Measurements from ENCODE around the gene PEX11G. TPM values are rescaled to one million over a fixed set of nuclear protein-coding genes. Genes with fewer than 3 reads are reported as not detected.

PEX11G gene
- total and polyA plus RNA-seq, 4 experiments from 2014 or later: 0.64 to 1.7 (median 0.68) TPM

GRCh38 chr19:7492558-7492957 is 3.7 kb upstream of the PEX11G start:
- Mint-ChIP-seq H3K9me3 (peaks cover 0 to 11% (median 0%) of the 10 kb centered on the region in 8 donors), H3K4me1 (peaks cover 3 to 22% (median 13%) of the 10 kb centered on the region in 4 donors), H3K36me3 (no peaks in the 10 kb centered on the region), H3K27me3 (peaks cover 4 to 6% of the 10 kb centered on the region in 2 donors), H3K27ac (peak overlapping the region in 1 of 7 donors; percentile 65), H3K4me3 (no peak overlapping the region)
- ChIA-PET POLR2A (ENCODE audit: partially characterized antibody) (no interaction called here), CTCF (ENCODE audit: partially characterized antibody) (no interaction called here)
- intact Hi-C loops (cut with micrococcal nuclease): no loop called here
- H3K27ac ChIP-seq (ENCODE audit: low read depth, low read length): no peak overlapping the region
- peaks cover 12% of the 10 kb centered on the region for H3K4me1 ChIP-seq (ENCODE audit: insufficient read depth, low read length)
- H3K9me3 ChIP-seq (ENCODE audit: control insufficient read depth in 1 of 2, low read length in 2 of 2): no peaks in the 10 kb centered on the region
- DNase-seq: no peak
- no peak overlapping the region for H3K4me3 ChIP-seq (ENCODE audit: low read length in 2 of 2)
- no peaks in the 10 kb centered on the region for H3K36me3 ChIP-seq (ENCODE audit: insufficient read depth, low read length)
- H3K27me3 ChIP-seq (ENCODE audit: insufficient read depth, low read length): no peaks in the 10 kb centered on the region

- CTCF ChIA-PET (ENCODE audit: partially characterized antibody): no interaction called here
- Histone ChIP-seq H3K4me3 (ENCODE audit: low read length in 2 of 2) (no peak overlapping the region), H3K36me3 (ENCODE audit: insufficient read depth, low read length) (no peaks in the 10 kb centered on the region), H3K4me1 (ENCODE audit: insufficient read depth, low read length) (peaks cover 12% of the 10 kb centered on the region), H3K27me3 (ENCODE audit: insufficient read depth, low read length) (no peaks in the 10 kb centered on the region), H3K9me3 (ENCODE audit: control insufficient read depth in 1 of 2, low read length in 2 of 2) (no peaks in the 10 kb centered on the region), H3K27ac (ENCODE audit: low read depth, low read length) (no peak overlapping the region)
- peak overlapping the region in 1 of 8 donors; percentile 65 for H3K4me3 Mint-ChIP-seq
- no peaks in the 10 kb centered on the region for H3K36me3 Mint-ChIP-seq
- peaks cover 3 to 22% (median 13%) of the 10 kb centered on the region in 4 donors for H3K4me1 Mint-ChIP-seq
- POLR2A ChIA-PET (ENCODE audit: partially characterized antibody): no interaction called here
- H3K27ac Mint-ChIP-seq: peak overlapping the region in 3 of 7 donors; percentile 62 to 75 (median 65)
- peaks cover 3% of the 10 kb centered on the region in 2 donors for H3K27me3 Mint-ChIP-seq
- intact Hi-C loops (cut with micrococcal nuclease): no loop called here
- DNase-seq: peak in 3 of 5 donors; percentile 35 to 67 (median 41)
- H3K9me3 Mint-ChIP-seq: peaks cover 0 to 11% (median 0%) of the 10 kb centered on the region in 8 donors
Observed at GRCh38 chr19:7492142-7492541, 3.3 kb upstream of the PEX11G start.

- H3K4me3 ChIP-seq (ENCODE audit: low read length in 2 of 2): peak overlapping the region; percentile 52 to 96
- intact Hi-C loops (cut with micrococcal nuclease): loop anchor here (1.0 kb wide), 2 partner anchors 33 to 46 kb away; partner anchors contain the start of genes MCOLN1 and PNPLA6
- no peak overlapping the region for H3K27ac ChIP-seq (ENCODE audit: low read depth, low read length)
Observed at GRCh38 chr19:7489609-7490044, 792 bp upstream of the PEX11G start.

GRCh38 chr19:7486923-7487322 is 1.9 kb downstream of the PEX11G start:
- intact Hi-C loops (cut with micrococcal nuclease): no loop called here

More at GRCh38 chr19:7489609-7490044, 792 bp upstream of the PEX11G start:
- H3K4me1 Mint-ChIP-seq: peaks cover 3 to 22% (median 13%) of the 10 kb centered on the region in 4 donors
- peak overlapping the region; percentile 54 to 97 (median 92) for H3K27ac Mint-ChIP-seq
- H3K9me3 Mint-ChIP-seq: peaks cover 0 to 11% (median 0%) of the 10 kb centered on the region in 8 donors
- ChIA-PET CTCF (ENCODE audit: partially characterized antibody) (no interaction called here), POLR2A (ENCODE audit: partially characterized antibody) (interaction anchor here (0.7 to 1.1 kb wide), 3 partner anchors 33 to 135 kb away, joined by 4 to 8 read pairs (median 4); partner anchors contain the start of genes MCOLN1 and PNPLA6)
- no peaks in the 10 kb centered on the region for H3K36me3 Mint-ChIP-seq
- no peak for DNase-seq
- H3K27me3 Mint-ChIP-seq: no peaks in the 10 kb centered on the region
- H3K9me3 ChIP-seq (ENCODE audit: control insufficient read depth in 1 of 2, low read length in 2 of 2): no peaks in the 10 kb centered on the region
- H3K27me3 ChIP-seq (ENCODE audit: insufficient read depth, low read length): no peaks in the 10 kb centered on the region
- H3K4me1 ChIP-seq (ENCODE audit: insufficient read depth, low read length): peaks cover 12% of the 10 kb centered on the region
- peak overlapping the region; percentile 84 to 94 (median 90) for H3K4me3 Mint-ChIP-seq
- no peaks in the 10 kb centered on the region for H3K36me3 ChIP-seq (ENCODE audit: insufficient read depth, low read length)

GRCh38 chr19:7483720-7484201 is 5.1 kb downstream of the PEX11G start:
- Histone ChIP-seq H3K4me1 (ENCODE audit: insufficient read depth, low read length) (peaks cover 11% of the 10 kb centered on the region), H3K36me3 (ENCODE audit: insufficient read depth, low read length) (no peaks in the 10 kb centered on the region), H3K4me3 (ENCODE audit: low read length in 2 of 2) (no peak overlapping the region), H3K27ac (ENCODE audit: low read depth, low read length) (no peak overlapping the region), H3K27me3 (ENCODE audit: insufficient read depth, low read length) (no peaks in the 10 kb centered on the region), H3K9me3 (ENCODE audit: control insufficient read depth in 1 of 2, low read length in 2 of 2) (no peaks in the 10 kb centered on the region)
- H3K27ac Mint-ChIP-seq: peak overlapping the region in 5 of 7 donors; percentile 28 to 82 (median 75)
- intact Hi-C loops (cut with micrococcal nuclease): no loop called here
- H3K4me3 Mint-ChIP-seq: peak overlapping the region in 3 of 8 donors; percentile 17 to 67 (median 17)
- CTCF ChIA-PET (ENCODE audit: partially characterized antibody): no interaction called here
- no peak for DNase-seq
- H3K36me3 Mint-ChIP-seq: no peaks in the 10 kb centered on the region
- no peaks in the 10 kb centered on the region for H3K27me3 Mint-ChIP-seq
- POLR2A ChIA-PET (ENCODE audit: partially characterized antibody): no interaction called here
- peaks cover 0 to 20% (median 0%) of the 10 kb centered on the region in 8 donors for H3K9me3 Mint-ChIP-seq
- H3K4me1 Mint-ChIP-seq: peaks cover 6 to 9% (median 7%) of the 10 kb centered on the region in 4 donors

More at GRCh38 chr19:7486923-7487322, 1.9 kb downstream of the PEX11G start:
- Mint-ChIP-seq H3K36me3 (no peaks in the 10 kb centered on the region), H3K4me1 (peaks cover 8 to 22% (median 15%) of the 10 kb centered on the region in 4 donors), H3K9me3 (peaks cover 0 to 16% (median 0%) of the 10 kb centered on the region in 8 donors), H3K4me3 (peak overlapping the region in 3 of 8 donors; percentile 5 to 44 (median 42)), H3K27ac (peak overlapping the region in 2 of 7 donors; percentile 40 to 68), H3K27me3 (no peaks in the 10 kb centered on the region)
- no peaks in the 10 kb centered on the region for H3K9me3 ChIP-seq (ENCODE audit: control insufficient read depth in 1 of 2, low read length in 2 of 2)
- CTCF ChIA-PET (ENCODE audit: partially characterized antibody): no interaction called here
- DNase-seq: no peak
- no peaks in the 10 kb centered on the region for H3K27me3 ChIP-seq (ENCODE audit: insufficient read depth, low read length)
- POLR2A ChIA-PET (ENCODE audit: partially characterized antibody): interaction anchor here (1.1 kb wide), 1 partner anchor 49 kb away, joined by 3 read pairs; no protein-coding TSS in a partner anchor
- H3K4me3 ChIP-seq (ENCODE audit: low read length in 2 of 2): no peak overlapping the region
- H3K27ac ChIP-seq (ENCODE audit: low read depth, low read length): no peak overlapping the region
- H3K36me3 ChIP-seq (ENCODE audit: insufficient read depth, low read length): no peaks in the 10 kb centered on the region
- H3K4me1 ChIP-seq (ENCODE audit: insufficient read depth, low read length): peaks cover 17% of the 10 kb centered on the region

GRCh38 chr19:7482584-7483439 is 6.0 kb downstream of the PEX11G start:
- Histone ChIP-seq H3K36me3 (ENCODE audit: insufficient read depth, low read length) (no peaks in the 10 kb centered on the region), H3K4me1 (ENCODE audit: insufficient read depth, low read length) (peaks cover 5% of the 10 kb centered on the region), H3K27me3 (ENCODE audit: insufficient read depth, low read length) (no peaks in the 10 kb centered on the region), H3K27ac (ENCODE audit: low read depth, low read length) (no peak overlapping the region), H3K9me3 (ENCODE audit: control insufficient read depth in 1 of 2, low read length in 2 of 2) (no peaks in the 10 kb centered on the region), H3K4me3 (ENCODE audit: low read length in 2 of 2) (no peak overlapping the region)
- Mint-ChIP-seq H3K36me3 (no peaks in the 10 kb centered on the region), H3K4me3 (peak overlapping the region in 2 of 8 donors; percentile 3 to 67), H3K4me1 (peaks cover 6 to 9% (median 7%) of the 10 kb centered on the region in 4 donors), H3K27me3 (no peaks in the 10 kb centered on the region), H3K9me3 (peaks cover 0 to 18% (median 0%) of the 10 kb centered on the region in 8 donors), H3K27ac (peak overlapping the region in 3 of 7 donors; percentile 53 to 82 (median 75))
- intact Hi-C loops (cut with micrococcal nuclease): no loop called here
- ChIA-PET POLR2A (ENCODE audit: partially characterized antibody) (interaction anchor here (0.8 kb wide), 1 partner anchor 147 kb away, joined by 3 read pairs; the partner anchor contains the start of genes PET100 and XAB2), CTCF (ENCODE audit: partially characterized antibody) (no interaction called here)
- DNase-seq: no peak

GRCh38 chr19:7480970-7481255 is 7.9 kb downstream of the PEX11G start:
- CTCF ChIA-PET (ENCODE audit: partially characterized antibody): no interaction called here
- H3K9me3 ChIP-seq (ENCODE audit: control insufficient read depth in 1 of 2, low read length in 2 of 2): no peaks in the 10 kb centered on the region
- Mint-ChIP-seq H3K4me1 (peaks cover 6 to 9% (median 7%) of the 10 kb centered on the region in 4 donors), H3K27ac (peak overlapping the region in 3 of 7 donors; percentile 64 to 90 (median 76)), H3K27me3 (no peaks in the 10 kb centered on the region), H3K4me3 (no peak overlapping the region), H3K9me3 (peaks cover 0 to 18% (median 0%) of the 10 kb centered on the region in 8 donors), H3K36me3 (no peaks in the 10 kb centered on the region)
- no peak for DNase-seq
- no peaks in the 10 kb centered on the region for H3K27me3 ChIP-seq (ENCODE audit: insufficient read depth, low read length)
- POLR2A ChIA-PET (ENCODE audit: partially characterized antibody): no interaction called here
- H3K4me3 ChIP-seq (ENCODE audit: low read length in 2 of 2): no peak overlapping the region
- intact Hi-C loops (cut with micrococcal nuclease): no loop called here
- peaks cover 5% of the 10 kb centered on the region for H3K4me1 ChIP-seq (ENCODE audit: insufficient read depth, low read length)
- no peak overlapping the region for H3K27ac ChIP-seq (ENCODE audit: low read depth, low read length)
- no peaks in the 10 kb centered on the region for H3K36me3 ChIP-seq (ENCODE audit: insufficient read depth, low read length)
